Stromal cell of bone marrow (primary cell): ENCODE measurements around the gene FAM219A.

Experiments
- DNase-seq: peaks from one replicate; pipeline ENCODE4 v3.0.0-alpha.2; 2012; ENCODE audit warnings: low read depth

The FAM219A gene, protein sequence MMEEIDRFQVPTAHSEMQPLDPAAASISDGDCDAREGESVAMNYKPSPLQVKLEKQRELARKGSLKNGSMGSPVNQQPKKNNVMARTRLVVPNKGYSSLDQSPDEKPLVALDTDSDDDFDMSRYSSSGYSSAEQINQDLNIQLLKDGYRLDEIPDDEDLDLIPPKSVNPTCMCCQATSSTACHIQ

GRCh38 chr9:34458013-34458958, at the start of gene FAM219A, which contains the start of gene DNAI1:
Gene FAM219A, minus strand, starts transcription at chr9:34458570. Its CDS starts 307 bp downstream, at chr9:34458263.
Gene DNAI1, plus strand, starts transcription at chr9:34458805. Its CDS starts 201 bp downstream, at chr9:34459006.
- peak; percentile 97 for DNase-seq

- no peak for DNase-seq
These were observed 49.6 kb upstream of the FAM219A start for GRCh38 chr9:34507966-34508365.

DNA sequence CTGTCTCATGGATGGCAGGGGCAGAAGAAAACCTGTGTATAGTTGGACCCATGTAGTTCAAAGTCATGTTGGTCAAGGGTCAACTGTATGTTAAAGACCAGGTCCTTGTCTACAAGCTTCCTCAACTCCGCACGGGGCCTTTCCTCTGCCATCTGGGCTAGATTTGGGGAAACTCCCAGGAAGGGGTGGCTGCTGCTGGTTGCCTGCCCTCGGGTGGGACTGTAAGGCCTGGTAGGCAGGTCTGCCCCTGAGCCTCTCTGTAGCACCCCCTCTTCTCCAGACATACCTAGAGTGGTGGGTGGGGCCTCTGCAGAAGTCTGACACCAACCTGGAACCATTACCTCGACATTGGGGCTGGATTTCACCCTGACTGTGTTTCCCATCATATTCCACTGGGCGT, 49.2 kb upstream of the FAM219A start:
- DNase-seq = no peak

- DNase-seq = no peak
These were observed 48.3 kb upstream of the FAM219A start for GRCh38 chr9:34506623-34507022.

DNA sequence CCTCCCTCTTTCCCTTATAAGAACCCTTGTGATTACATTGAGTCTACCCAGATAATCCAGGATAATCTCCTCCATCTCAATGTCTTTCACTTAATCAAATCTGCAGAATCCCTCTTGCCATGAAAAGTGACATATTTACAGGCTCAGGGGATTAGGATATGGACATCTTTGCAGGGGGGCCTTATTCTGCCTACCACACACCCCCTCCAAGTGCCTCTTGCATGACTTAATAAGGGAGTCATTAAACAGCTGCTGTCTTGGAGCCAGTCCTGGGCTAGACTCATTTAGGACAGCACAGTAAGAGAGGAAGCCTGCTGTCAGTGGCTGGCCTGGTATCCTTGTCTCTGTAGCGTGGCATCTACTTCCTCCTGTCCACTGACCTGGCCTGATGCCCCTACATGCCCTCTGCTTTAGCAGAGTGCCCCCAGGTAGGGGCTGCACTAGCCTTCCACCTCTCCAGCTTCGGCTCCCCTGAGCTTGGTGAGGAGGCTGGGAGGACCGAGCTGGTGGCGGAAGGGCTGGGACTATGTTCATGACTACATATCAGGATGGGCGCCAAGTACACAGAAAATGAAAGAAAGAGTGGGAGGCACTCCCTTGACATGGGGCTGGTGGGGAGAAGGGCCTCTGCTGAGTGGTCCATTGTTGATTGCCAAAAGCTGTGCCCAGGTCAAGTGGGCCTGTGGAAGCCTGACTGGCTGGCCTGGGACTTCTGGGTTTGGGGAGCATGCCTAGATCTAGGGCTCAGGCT, 47.2 kb upstream of the FAM219A start:
- no peak for DNase-seq

- no peak for DNase-seq
These were observed 45.0 kb upstream of the FAM219A start for GRCh38 chr9:34503406-34503805.

GRCh38 chr9:34502891-34503290, 44.5 kb upstream of the FAM219A start:
- no peak for DNase-seq

DNA sequence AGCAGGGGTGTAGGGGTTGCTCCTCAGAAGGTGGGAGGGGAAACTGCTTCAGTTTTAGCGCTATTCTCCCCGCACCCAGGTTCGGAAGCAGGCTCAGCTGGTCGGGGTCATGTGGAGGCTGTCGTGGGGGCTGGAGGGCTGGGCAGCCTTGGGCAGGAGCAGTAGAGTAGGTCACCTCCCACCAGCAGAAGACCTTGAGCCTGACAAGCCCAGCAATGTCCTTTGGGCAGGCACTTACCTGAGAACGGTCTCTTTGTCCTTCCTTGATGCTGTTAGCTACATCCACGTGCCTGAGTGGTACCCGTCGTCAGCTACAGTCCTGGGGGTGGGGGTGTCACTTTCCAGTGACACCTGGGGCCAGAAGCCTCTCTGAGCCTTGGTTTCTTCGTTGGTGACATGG, 44.1 kb upstream of the FAM219A start:
- no peak for DNase-seq

GRCh38 chr9:34501889-34502425, 43.6 kb upstream of the FAM219A start:
- peak; percentile 57 for DNase-seq

- no peak for DNase-seq
These were observed 43.0 kb upstream of the FAM219A start for GRCh38 chr9:34501372-34501771.

DNA sequence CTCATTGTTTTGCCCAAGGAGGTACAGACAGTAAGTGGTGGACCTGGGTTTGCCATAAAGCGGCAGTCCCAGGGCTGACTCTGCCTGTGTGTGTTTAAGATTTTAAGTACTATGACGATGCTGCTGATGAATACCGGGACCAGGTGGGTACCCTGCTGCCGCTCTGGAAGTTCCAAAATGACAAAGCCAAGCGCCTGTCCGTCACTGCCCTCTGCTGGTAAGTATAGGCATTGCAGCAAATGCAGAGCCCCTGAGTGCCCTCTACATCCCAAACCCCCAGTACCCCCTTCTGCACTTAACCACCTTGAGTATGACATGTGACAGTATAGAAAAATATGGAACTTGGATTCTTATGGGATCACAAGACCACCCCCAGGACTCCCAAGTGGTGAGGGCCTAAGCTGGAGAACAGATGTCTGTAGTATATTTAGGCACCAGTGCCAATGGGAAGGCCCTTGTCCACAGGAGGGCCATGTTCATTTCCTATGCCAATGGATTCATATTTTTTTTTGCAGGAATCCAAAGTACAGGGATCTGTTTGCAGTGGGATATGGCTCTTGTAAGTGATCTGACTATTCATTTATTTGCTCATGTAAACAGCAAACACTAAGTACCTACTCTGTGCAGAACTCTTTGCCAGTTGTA, 42.4 kb upstream of the FAM219A start:
- DNase-seq = no peak

GRCh38 chr9:34499076-34499475, 40.7 kb upstream of the FAM219A start:
- no peak for DNase-seq

- DNase-seq = no peak
These were observed 40.2 kb upstream of the FAM219A start for GRCh38 chr9:34498553-34498952.

DNA sequence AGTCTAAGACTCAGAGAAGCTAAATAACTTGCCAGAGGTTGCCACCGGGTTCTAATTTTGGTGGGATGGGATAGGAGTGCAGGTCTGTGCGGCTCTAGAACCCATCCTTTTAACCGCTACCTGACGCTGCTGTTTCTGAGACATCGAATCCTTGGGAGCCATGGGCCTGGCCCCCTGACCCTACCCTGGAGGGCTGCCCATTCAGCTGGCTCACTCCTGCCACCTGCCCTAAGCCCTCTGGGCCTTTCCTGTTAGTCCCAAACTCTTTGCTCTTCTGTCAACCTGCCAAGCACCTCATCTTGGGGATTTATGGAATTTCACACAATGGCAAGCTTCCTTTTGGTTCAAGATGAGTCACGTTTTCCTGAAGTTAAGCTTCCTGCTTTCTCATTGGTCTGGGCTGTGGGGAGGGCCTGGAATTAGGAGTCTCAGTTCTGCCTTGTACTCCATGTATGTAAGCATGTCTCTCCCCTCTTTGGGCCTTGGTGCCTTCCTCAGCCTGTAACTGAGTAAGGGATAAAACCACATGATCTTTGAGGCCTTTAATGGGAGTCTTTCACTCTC, 37.9 kb upstream of the FAM219A start:
- peak; percentile 19 for DNase-seq

- DNase-seq = peak; percentile 24
These were observed 35.7 kb upstream of the FAM219A start for GRCh38 chr9:34493972-34494535.

GRCh38 chr9:34492051-34492450, 33.7 kb upstream of the FAM219A start:
- DNase-seq = no peak

GRCh38 chr9:34491596-34491995, 33.2 kb upstream of the FAM219A start:
- no peak for DNase-seq

GRCh38 chr9:34490760-34491159, 32.4 kb upstream of the FAM219A start:
- no peak for DNase-seq

- no peak for DNase-seq
These were observed 32.0 kb upstream of the FAM219A start for GRCh38 chr9:34490360-34490759.

GRCh38 chr9:34486572-34486971, 28.2 kb upstream of the FAM219A start:
- no peak for DNase-seq

GRCh38 chr9:34485822-34486221, 27.5 kb upstream of the FAM219A start:
- DNase-seq = no peak
